Kidney glomerular epithelial cell (primary cell): Measurements from ENCODE around the gene PPP1R14B.
A peak's percentile ranks its signal among the peaks of the same experiment; 100 is the strongest.

Experiments used
- DNase-seq: peaks from one replicate; lab custom pipeline; 2025; lab: John Stamatoyannopoulos, UW

Gene PPP1R14B, protein sequence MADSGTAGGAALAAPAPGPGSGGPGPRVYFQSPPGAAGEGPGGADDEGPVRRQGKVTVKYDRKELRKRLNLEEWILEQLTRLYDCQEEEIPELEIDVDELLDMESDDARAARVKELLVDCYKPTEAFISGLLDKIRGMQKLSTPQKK

GRCh38 chr11:64246871-64247728, at the start of gene PPP1R14B:
Gene PPP1R14B, minus strand, starts transcription at chr11:64246943. Its CDS starts 270 bp downstream, at chr11:64246673.
- peak; percentile 64 for DNase-seq

DNA sequence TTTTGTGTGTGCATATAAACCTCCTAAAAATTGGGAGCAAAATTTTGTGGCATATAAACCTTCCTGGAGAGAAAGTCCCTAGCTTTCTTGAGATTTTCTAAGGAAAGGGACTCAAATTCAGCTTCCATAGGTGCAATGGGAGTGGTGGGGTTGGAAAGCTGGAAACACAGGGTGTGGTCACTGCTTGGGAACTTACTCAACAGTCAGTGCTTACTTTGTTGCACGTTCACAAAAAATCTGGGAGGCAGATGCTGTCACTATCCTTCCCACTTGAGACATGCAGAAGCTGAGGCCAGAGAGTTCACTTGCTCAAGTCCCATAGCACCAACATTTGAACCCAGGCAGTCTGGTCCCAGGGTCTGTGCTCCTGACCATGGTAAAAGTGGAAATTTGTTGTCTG, 49.5 kb upstream of the PPP1R14B start:
- DNase-seq = no peak

DNA sequence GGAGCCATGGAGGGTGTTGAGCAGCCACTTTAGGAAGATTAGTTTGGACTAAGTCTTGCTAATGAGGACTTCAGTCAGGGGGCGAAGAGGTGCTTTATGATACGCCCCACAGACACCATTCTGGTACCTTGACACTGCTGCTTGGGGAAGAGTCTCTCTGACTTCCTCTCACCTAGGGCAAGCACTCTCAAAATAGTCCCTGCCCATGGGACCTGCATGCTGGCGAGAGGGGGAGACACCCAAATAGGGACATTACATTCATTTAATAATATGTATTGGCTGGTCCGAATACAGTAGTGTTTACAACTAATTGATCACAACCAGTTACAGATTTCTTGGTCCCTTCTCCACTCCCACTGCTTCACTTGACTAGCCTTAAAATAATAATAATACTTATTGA, 49.0 kb upstream of the PPP1R14B start:
- DNase-seq = no peak

DNA sequence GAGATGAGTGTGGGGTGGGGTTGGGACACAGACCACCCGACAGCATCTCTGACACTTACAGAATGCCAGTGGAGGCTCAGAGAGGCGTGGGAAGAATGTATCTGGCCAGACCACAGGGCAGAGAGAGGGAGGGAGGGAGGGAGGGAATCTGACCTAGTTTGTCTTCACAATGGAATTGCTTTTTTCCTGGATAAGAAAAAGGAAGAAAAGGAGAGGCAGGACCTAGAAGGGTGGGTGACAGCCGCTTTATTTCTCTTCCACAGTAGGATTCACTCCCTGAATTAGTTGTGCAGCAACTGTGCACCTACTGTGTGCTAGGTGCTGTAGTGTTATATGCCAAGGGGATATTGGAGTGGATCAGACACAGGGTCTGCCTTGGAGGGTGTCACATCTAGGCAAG, 48.0 kb upstream of the PPP1R14B start:
- DNase-seq = no peak

- no peak for DNase-seq
Measured at GRCh38 chr11:64292460-64293254, 45.9 kb upstream of the PPP1R14B start.

- no peak for DNase-seq
Measured at GRCh38 chr11:64291752-64292459, 45.2 kb upstream of the PPP1R14B start.

DNA sequence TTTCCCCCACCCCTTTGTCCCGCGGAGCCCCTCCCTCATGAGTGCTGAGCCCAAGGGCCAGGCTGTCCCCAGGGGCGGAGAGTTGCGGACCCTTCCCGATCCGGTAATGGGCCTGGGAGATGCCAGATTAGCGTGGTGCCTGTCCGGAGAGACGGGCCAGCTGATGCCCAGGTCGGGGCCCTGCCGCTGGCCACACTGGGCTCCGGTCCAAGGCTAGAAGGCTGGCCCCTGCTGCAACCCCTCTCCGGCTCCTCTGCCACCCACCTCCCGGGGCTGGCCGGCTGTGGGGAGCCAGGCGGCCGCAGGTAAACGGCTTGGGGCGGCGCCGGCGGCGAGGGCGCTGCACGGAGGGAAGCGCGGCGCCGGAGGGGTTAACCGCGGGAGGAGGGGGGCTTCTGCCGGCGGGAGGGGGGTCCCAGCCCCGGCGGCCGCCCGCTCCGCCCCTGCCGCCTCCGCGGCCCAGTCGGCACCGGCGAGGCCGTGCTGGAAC, 44.6 kb upstream of the PPP1R14B start, which contains the start of gene KCNK4:
Gene KCNK4 (plus strand): TSS at position 41 of the 490 bp plus-strand sequence. CDS start 1,717 bp downstream, outside the sequence.
- DNase-seq = no peak

DNA sequence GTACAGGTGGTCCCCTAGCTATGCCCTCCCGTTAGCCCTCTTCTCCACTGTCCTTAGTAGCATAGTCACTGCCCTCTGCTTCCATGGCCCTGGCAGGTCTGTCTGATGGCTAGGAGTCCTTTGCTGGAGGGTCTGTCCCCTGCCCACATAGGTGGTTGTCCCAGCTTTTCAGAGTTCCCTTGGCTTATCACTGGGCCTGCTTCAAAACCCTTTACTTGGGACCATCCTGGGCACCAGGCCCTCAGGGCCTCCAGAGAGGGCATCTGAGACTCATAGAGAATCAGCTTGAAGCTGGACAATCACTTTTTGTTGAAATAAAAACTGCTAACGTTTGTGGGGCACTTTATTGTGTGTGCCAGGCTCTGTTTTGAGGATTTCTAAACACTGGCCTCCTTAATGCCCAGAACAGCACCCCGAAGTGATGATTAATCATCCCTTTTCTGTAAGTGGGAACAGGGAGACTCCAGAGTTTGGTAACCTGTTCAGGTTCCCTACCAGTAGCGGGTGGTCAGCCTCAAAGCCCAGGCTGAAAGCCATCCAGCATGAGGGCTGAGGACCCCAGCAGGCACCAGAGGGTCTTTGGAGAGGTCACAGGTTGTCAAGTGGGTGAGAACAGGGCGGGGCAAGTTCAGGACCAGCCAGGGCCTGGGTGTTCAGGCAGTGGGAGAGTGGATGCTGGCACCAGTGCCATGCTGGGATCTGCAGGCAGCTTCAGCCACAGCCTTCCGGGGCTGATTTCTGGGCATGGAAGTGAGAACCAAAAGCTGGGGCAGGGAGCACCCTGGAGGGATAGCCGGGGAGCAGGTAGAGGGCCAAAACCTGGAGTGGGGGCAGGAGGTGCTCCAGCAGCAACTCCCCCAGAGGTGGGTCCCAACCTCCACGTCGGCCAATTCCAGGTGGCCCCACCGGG, 43.9 kb upstream of the PPP1R14B start:
- no peak for DNase-seq

GRCh38 chr11:64289002-64289564, 42.3 kb upstream of the PPP1R14B start:
- no peak for DNase-seq

DNA sequence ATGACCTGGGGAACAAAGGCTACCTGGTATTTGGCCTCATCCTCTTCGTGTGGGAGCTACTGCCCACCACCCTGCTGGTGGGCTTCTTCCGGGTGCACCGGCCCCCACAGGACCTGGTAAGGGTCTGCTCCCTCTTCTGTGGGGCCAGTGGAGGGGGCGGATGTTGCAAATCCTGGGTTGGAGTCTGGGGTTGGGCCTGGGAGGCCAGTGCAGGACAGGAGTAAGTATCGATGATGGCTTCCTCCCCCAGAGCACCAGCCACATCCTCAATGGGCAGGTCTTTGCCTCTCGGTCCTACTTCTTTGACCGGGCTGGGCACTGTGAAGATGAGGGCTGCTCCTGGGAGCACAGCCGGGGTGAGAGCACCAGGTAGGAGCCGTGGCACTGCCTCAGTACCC, 41.6 kb upstream of the PPP1R14B start:
- no peak for DNase-seq

DNA sequence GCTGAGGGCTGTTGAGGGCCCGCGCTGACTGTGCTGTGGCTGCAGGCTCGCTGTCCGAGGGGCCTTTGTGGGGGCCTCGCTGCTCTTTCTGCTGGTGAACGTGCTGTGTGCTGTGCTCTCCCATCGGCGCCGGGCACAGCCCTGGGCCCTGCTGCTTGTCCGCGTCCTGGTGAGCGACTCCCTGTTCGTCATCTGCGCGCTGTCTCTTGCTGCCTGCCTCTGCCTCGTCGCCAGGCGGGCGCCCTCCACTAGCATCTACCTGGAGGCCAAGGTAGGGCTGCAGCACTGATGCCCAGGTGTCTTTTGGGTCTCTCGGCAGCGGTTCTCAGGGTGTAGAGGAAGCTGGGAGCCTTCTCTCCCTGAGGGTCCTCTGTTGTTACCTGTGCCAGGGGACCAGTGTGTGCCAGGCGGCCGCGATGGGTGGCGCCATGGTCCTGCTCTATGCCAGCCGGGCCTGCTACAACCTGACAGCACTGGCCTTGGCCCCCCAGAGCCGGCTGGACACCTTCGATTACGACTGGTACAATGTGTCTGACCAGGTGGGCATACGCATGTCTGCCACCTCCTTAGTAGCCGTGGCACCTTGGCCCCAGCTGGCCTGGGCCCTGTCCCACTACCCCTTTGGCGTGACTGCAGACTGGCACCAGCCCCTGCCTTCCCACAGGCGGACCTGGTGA, 41.1 kb upstream of the PPP1R14B start:
- DNase-seq = no peak

- DNase-seq = no peak
Measured at GRCh38 chr11:64286801-64287159, 40.0 kb upstream of the PPP1R14B start.

DNA sequence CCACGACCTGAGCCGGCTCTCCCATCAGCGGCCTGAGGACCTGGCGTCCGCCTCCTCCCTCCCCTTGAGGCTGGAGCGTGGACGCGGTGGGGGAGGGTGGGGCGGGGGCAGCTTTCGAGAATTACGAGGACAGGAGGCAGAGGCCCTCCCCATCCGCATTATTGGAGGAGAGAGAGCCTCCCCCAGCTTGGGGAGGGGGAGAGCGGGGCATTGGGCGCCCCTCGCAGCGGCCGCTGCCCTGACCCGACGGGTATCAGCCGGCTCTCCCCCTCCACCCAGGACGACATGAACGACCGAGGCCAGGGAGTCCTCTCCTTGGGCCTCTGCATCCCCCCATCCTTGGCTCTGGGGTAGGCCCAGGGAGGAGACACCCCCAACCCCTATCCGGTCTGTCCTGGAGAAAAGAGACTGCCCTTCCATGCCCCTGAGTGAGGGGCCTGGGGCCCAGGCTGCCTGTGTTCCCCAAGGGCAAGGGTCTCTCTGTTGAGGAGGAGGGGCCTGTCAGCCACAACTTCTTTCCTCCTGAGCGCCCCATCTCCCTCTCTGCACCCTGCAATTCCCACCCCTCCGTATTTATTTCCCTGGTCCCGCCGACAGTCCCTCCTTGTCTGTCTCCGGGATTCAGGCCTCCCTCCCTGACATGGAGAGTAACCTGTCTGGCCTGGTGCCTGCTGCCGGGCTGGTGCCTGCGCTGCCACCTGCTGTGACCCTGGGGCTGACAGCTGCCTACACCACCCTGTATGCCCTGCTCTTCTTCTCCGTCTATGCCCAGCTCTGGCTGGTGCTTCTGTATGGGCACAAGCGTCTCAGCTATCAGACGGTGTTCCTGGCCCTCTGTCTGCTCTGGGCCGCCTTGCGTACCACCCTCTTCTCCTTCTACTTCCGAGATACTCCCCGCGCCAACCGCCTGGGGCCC, 39.4 kb upstream of the PPP1R14B start:
- no peak for DNase-seq

GRCh38 chr11:64284962-64285884, 38.5 kb upstream of the PPP1R14B start, which contains the start of gene GPR137:
Gene GPR137, plus strand, starts transcription at chr11:64285848. Its CDS starts 677 bp downstream, at chr11:64286525.
- DNase-seq = peak; percentile 64

GRCh38 chr11:64284048-64284961, 37.6 kb upstream of the PPP1R14B start, which contains the start of gene BAD:
Gene BAD, minus strand, starts transcription at chr11:64284665. Its CDS starts 297 bp downstream, at chr11:64284368.
- peak; percentile 85 for DNase-seq

- no peak for DNase-seq
Measured at GRCh38 chr11:64283092-64283491, 36.3 kb upstream of the PPP1R14B start.
